K562 (cell line): ENCODE data around the gene PDE4D.

Experiments
- ASH1L ChIP-seq: fragments of 450-650 bp; IDR thresholded peaks from 2 replicates; pipeline ENCODE4 v1.6.1; 2018; ENCODE audit warnings: borderline replicate concordance, mild to moderate bottlenecking, low read depth; ENCODE audit not compliant: partially characterized antibody
- ATF7 ChIP-seq: fragments of 450-650 bp; IDR thresholded peaks from 2 replicates; pipeline ENCODE4 v1.7.1; 2014; ENCODE audit warnings: mild to moderate bottlenecking, moderate library complexity
- EP300 ChIP-seq: IDR thresholded peaks from 2 replicates; pipeline ENCODE4 v1.6.1; 2012; ENCODE audit warnings: low read length, improper control_type of control experiment
- HMG20B ChIP-seq: fragments of 250-450 bp; sonication (Bioruptor Pico); IDR thresholded peaks from 2 replicates; pipeline ENCODE4 v1.5.0; 2021; ENCODE audit warnings: mild to moderate bottlenecking
- NFE2 ChIP-seq: IDR thresholded peaks from 2 replicates; pipeline ENCODE4 v1.6.1; 2014; ENCODE audit warnings: antibody characterized with exemption, low read depth
- POLR2A ChIP-seq: fragments of 450-650 bp; conservative IDR thresholded peaks from 2 replicates; pipeline ENCODE4 v1.6.1; 2016
- STAG1 ChIP-seq: sonication (generic); formaldehyde crosslinking; IDR thresholded peaks from 2 replicates; pipeline ENCODE4 v1.5.0; 2020; ENCODE audit warnings: missing genetic modification reagents, borderline replicate concordance
- TCF7 ChIP-seq: sonication (generic); IDR thresholded peaks from 2 replicates; pipeline ENCODE4 v1.6.1; 2016; ENCODE audit warnings: antibody characterized with exemption, borderline replicate concordance
- TEAD4 ChIP-seq, 2 experiments: sonication (generic) in 1 of 2; formaldehyde crosslinking in 1 of 2; IDR thresholded peaks; 2 replicates each; pipeline versions ENCODE4 v1.6.1 to v1.8.0; 2012 to 2022; ENCODE audit warnings: borderline replicate concordance in 1 of 2, inconsistent platforms in 1 of 2, low read length in 1 of 2, mild to moderate bottlenecking in 1 of 2, missing genetic modification reagents in 1 of 2
- TGIF2 ChIP-seq: sonication (generic); formaldehyde crosslinking; IDR thresholded peaks from 2 replicates; pipeline ENCODE4 v1.8.1; 2022; ENCODE audit warnings: mild to moderate bottlenecking, missing genetic modification reagents, moderate library complexity
- ZNF197 ChIP-seq: fragments of 200-800 bp; sonication (Bioruptor generic); IDR thresholded peaks from 2 replicates; pipeline ENCODE4 v1.6.1; 2016; ENCODE audit warnings: low read depth, missing genetic modification characterization, missing compliant biosample characterization
- TF ChIP-seq, protein P1 (sequence below): sonication (generic); formaldehyde crosslinking; IDR thresholded peaks from 2 replicates; pipeline ENCODE4 v1.5.0; 2020; ENCODE audit warnings: missing genetic modification reagents
- TF ChIP-seq, protein P2 (sequence below): IDR thresholded peaks from 2 replicates; pipeline ENCODE4 v1.6.1; 2016; ENCODE audit warnings: missing genetic modification characterization, missing compliant biosample characterization
- TF ChIP-seq, protein P3 (sequence below), 3 experiments: IDR thresholded peaks in 2 of 3; conservative IDR thresholded peaks in 1 of 3; 2 replicates each; pipeline ENCODE4 v1.5.1; 2011 to 2012; ENCODE audit warnings: low read length in 3 of 3, mild to moderate bottlenecking in 3 of 3, control low read depth in 2 of 3, improper control_type of control experiment in 1 of 3, inconsistent platforms in 1 of 3, low read depth in 1 of 3, mixed read lengths in 1 of 3, moderate library complexity in 1 of 3; ENCODE audit not compliant: insufficient read depth in 2 of 3

DNA sequence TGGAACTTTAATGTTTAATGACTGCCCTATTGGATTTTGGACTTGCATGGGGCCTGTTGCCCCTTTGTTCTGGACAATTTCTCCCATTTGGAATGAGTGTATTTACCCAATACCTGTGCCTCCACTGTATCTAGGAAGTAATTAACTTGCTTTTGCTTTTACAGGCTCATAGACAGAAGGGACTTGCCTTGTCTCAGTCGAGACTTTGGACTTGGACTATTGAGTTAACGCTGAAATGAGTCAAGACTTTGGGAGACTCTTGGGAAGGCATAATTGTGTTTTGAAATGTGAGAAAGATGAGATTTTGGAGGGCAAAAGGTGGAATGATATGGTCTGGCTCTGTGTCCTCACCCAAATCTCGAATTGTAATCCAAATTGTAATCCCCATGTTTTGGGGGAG, 368.2 kb downstream of the PDE4D start:
- TF ChIP-seq HMG20B (CRISPR knock-in tag) (no peak), EP300 (no peak), TEAD4 (IDR thresholded peaks at IDR 0.05; ENCODE audit: low read length) (no peak), TEAD4 (CRISPR knock-in tag; IDR thresholded peaks at IDR 0.05; ENCODE audit: borderline replicate concordance) (no peak), ATF7 (no peak), ASH1L (no peak), TCF7 (no peak), POLR2A (no peak), STAG1 (no peak), NFE2 (no peak), TGIF2 (CRISPR knock-in tag) (no peak), ZNF197 (CRISPR knock-in tag) (no peak)
- TF ChIP-seq, protein P1, sequence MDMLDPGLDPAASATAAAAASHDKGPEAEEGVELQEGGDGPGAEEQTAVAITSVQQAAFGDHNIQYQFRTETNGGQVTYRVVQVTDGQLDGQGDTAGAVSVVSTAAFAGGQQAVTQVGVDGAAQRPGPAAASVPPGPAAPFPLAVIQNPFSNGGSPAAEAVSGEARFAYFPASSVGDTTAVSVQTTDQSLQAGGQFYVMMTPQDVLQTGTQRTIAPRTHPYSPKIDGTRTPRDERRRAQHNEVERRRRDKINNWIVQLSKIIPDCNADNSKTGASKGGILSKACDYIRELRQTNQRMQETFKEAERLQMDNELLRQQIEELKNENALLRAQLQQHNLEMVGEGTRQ (CRISPR knock-in tag): no peak
- TF ChIP-seq, protein P2, sequence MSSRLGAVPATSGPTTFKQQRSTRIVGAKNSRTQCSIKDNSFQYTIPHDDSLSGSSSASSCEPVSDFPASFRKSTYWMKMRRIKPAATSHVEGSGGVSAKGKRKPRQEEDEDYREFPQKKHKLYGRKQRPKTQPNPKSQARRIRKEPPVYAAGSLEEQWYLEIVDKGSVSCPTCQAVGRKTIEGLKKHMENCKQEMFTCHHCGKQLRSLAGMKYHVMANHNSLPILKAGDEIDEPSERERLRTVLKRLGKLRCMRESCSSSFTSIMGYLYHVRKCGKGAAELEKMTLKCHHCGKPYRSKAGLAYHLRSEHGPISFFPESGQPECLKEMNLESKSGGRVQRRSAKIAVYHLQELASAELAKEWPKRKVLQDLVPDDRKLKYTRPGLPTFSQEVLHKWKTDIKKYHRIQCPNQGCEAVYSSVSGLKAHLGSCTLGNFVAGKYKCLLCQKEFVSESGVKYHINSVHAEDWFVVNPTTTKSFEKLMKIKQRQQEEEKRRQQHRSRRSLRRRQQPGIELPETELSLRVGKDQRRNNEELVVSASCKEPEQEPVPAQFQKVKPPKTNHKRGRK (tag): no peak
- TF ChIP-seq, protein P3, sequence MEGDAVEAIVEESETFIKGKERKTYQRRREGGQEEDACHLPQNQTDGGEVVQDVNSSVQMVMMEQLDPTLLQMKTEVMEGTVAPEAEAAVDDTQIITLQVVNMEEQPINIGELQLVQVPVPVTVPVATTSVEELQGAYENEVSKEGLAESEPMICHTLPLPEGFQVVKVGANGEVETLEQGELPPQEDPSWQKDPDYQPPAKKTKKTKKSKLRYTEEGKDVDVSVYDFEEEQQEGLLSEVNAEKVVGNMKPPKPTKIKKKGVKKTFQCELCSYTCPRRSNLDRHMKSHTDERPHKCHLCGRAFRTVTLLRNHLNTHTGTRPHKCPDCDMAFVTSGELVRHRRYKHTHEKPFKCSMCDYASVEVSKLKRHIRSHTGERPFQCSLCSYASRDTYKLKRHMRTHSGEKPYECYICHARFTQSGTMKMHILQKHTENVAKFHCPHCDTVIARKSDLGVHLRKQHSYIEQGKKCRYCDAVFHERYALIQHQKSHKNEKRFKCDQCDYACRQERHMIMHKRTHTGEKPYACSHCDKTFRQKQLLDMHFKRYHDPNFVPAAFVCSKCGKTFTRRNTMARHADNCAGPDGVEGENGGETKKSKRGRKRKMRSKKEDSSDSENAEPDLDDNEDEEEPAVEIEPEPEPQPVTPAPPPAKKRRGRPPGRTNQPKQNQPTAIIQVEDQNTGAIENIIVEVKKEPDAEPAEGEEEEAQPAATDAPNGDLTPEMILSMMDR (IDR thresholded peaks at IDR 0.05 in 2 of 3, conservative IDR thresholded peaks at IDR 0.05 in 1 of 3; ENCODE audit: insufficient read depth in 2 of 3, low read depth in 1 of 3, low read length in 3 of 3): no peak
